ENCODE data around the gene TLCD3A. TPM values are rescaled to one million over a fixed set of nuclear protein-coding genes. Genes with fewer than 3 reads are reported as not detected.

The TLCD3A gene
- 17.9 and 19.1 TPM in 2 replicates for total RNA-seq

DNA sequence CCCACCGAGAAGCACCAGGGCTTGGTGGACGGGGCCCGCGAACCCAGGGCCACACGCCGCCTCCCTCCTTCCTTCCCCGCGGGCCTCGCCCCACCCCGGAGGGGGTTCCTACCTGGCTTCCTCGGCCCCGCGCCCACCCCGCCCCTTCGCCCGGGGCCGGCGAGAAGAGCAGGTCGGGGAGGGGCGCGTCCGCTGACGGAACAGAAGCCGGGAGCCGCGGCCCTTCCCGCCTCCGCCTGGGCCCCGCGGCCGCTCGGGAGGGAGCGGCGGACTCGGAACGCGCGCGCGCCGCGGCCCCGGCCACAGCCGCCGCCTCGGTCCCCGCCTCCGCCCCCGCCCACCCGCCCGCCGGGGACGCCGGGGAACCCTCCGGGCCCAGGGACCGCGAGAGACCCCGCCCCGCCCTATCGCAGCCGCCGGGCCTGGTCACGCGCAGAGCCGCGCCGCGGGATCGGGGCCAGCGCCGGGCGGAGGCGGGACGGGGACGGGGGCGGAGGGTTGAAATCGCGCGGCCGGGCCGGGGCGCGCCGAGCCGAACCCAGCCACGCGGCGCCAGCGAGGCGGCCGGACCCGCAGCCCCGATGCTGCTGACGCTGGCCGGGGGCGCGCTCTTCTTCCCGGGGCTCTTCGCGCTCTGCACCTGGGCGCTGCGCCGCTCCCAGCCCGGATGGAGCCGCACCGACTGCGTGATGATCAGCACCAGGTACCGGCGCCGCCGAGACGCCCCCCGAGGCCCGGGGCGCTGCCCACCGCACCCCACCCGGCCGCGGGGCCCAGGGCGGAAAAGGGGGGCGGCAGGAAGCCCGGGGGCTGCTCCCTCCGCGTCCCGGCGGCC, at the start of gene TLCD3A:
TSS of gene TLCD3A (plus strand) at position 530 of the 835 bp plus-strand sequence. CDS start at position 582, 52 bp downstream.

GRCh38 chr17:752002-752619, 19.7 kb downstream of the TLCD3A start, which contains the start of gene GEMIN4:
Gene GEMIN4 (minus strand): TSS chr17:752264. CDS start chr17:752142, 122 bp downstream.

DNA sequence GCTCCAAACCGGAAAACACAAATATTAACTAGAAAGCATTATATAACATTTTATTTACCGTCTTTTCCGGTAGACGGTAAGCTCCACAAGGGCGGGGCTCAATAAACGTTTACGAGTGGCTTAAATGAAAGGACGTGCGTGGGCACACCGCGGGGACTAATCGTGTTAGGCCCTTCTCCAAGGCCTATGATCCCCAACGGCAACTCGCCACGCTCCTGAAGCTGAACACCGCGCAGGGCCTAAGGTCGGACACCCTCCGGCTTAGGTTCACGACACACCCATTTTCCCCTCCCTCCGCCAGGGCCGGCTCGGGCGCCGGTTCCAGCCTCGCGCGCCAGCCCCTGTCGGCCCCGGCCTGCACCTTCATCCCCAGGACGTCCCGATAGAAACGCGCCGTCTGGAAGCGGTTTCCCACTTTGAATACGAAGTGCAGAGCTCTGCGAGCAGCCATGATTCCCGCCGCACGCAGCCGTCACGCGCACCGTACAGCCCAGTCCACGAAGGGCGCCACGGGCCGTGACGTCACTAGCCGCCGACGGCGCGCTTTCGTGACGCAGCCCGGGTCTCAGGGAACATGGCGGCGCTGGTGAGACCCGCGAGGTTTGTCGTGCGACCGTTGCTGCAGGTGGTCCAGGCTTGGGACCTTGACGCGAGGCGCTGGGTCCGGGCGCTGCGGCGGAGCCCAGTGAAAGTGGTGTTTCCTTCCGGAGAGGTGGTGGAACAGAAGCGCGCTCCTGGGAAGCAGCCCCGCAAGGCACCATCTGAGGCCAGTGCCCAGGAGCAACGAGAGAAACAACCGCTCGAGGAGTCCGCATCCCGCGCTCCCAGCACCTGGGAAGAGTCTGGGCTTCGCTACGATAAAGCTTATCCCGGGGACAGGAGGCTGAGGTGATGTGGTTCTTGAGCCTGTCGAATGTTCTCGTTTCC, 49.7 kb downstream of the TLCD3A start, which contains the start of the genes GLOD4 and MRM3:
TSS of gene GLOD4 (minus strand) at position 476 of the 927 bp plus-strand sequence. CDS start at position 451, 25 bp downstream.
TSS of gene MRM3 (plus strand) at position 549 of the 927 bp plus-strand sequence. CDS start at position 575, 26 bp downstream.

Other genes with a start within 250 kb of the TLCD3A start
- gene VPS53, start 17.8 kb upstream of the TLCD3A start, total RNA-seq, result 11.5 and 25.7 TPM in 2 replicates
- gene GEMIN4, start 19.7 kb downstream of the TLCD3A start, total RNA-seq, result 14.0 and 21.6 TPM in 2 replicates
- 29.4 and 66.9 TPM in 2 replicates for gene GLOD4, start 49.7 kb downstream of the TLCD3A start, total RNA-seq
- 23.9 and 31.9 TPM in 2 replicates for gene MRM3, start 49.8 kb downstream of the TLCD3A start, total RNA-seq
- 93.9 and 97.2 TPM in 2 replicates for gene NXN, start 247.2 kb downstream of the TLCD3A start, total RNA-seq

All from myometrial cell (primary cell).